Measurements from ENCODE around the gene MSANTD1. TPM values are rescaled to one million over a fixed set of nuclear protein-coding genes. Genes with fewer than 3 reads are reported as not detected.

MSANTD1 gene
- total and polyA plus RNA-seq, 2 of the 8 experiments (the other 6 are each of a cell fraction or from before 2014, with no cell fraction given): 0.23 to 0.45 TPM

DNA sequence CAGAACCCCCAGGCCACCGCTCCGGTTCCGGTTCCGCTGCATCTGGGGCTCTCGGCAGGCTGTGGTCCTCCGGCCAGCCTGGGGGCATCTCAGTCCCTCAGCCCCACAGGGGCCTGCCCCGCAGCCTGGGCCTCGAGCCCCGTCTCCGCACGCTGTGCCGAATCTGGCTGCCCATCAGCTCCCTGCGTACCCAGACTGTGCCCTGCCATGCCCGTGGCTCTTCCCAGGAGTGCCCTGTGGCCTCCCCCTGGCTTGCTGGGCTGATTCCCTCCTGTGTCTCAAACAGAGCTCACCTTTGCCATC lies 830 bp upstream of the MSANTD1 start (continued):
- TF ChIP-seq YY1 (IDR thresholded peaks at IDR 0.05; ENCODE audit: low read depth, low read length): no peak
- TF ChIP-seq SAP30 (IDR thresholded peaks at IDR 0.05; ENCODE audit: insufficient read depth, insufficient replicate concordance, low read length): no peak

All from H1 (cell line).